Mesenchymal stem cell (in vitro differentiated cells and primary cell): ENCODE measurements around the gene ANXA4.
A peak's percentile ranks its signal among the peaks of the same experiment; 100 is the strongest.

Experiments used
- DNase-seq: peaks from one replicate; pipeline ENCODE4 v3.0.0-alpha.2; 2013
- H2AFZ ChIP-seq: one replicate; pipeline ENCODE4 v1.6.1; 2013; ENCODE audit warnings: low read depth, mild to moderate bottlenecking, control low read depth, inconsistent platforms, low read length, moderate library complexity
- H2AK5ac ChIP-seq: 2 replicates; pipeline ENCODE4 v1.6.1; 2013; ENCODE audit warnings: low read length, moderate library complexity, mild to moderate bottlenecking, inconsistent platforms; ENCODE audit not compliant: severe bottlenecking
- H2BK120ac ChIP-seq: one replicate; pipeline ENCODE4 v1.6.1; 2013; ENCODE audit warnings: low read depth, mild to moderate bottlenecking, inconsistent platforms, low read length, moderate library complexity
- H2BK12ac ChIP-seq, 2 experiments: one replicate each; pipeline ENCODE4 v1.6.1; 2013; ENCODE audit warnings: inconsistent platforms in 2 of 2, low read length in 2 of 2, mild to moderate bottlenecking in 2 of 2, moderate library complexity in 2 of 2, control low read depth in 1 of 2
- H2BK15ac ChIP-seq: one replicate; pipeline ENCODE4 v1.6.1; 2013; ENCODE audit warnings: mild to moderate bottlenecking, low read depth, inconsistent platforms; ENCODE audit not compliant: poor library complexity, severe bottlenecking
- H2BK5ac ChIP-seq: 2 replicates; pipeline ENCODE4 v1.6.1; 2013; ENCODE audit warnings: low read depth, mild to moderate bottlenecking, low read length, control low read depth, inconsistent platforms; ENCODE audit not compliant: poor library complexity, severe bottlenecking
- H3K14ac ChIP-seq, 2 experiments: one replicate each; pipeline ENCODE4 v1.6.1; 2013; ENCODE audit warnings: inconsistent platforms in 2 of 2, low read length in 2 of 2, control low read depth in 1 of 2, mild to moderate bottlenecking in 1 of 2, moderate library complexity in 1 of 2
- H3K18ac ChIP-seq, 2 experiments: one replicate each; pipeline ENCODE4 v1.6.1; 2013; ENCODE audit warnings: inconsistent platforms in 2 of 2, low read length in 2 of 2, control low read depth in 1 of 2, low read depth in 1 of 2, mild to moderate bottlenecking in 1 of 2
- H3K23ac ChIP-seq, 2 experiments: one replicate each; pipeline ENCODE4 v1.6.1; 2013; ENCODE audit warnings: inconsistent platforms in 2 of 2, low read length in 2 of 2, mild to moderate bottlenecking in 2 of 2, moderate library complexity in 2 of 2, control low read depth in 1 of 2
- H3K27ac ChIP-seq: 2 replicates; pipeline ENCODE4 v1.5.1; 2013; ENCODE audit warnings: mild to moderate bottlenecking, moderate library complexity, low read length, control low read depth, inconsistent platforms; ENCODE audit not compliant: poor library complexity, severe bottlenecking
- H3K27me3 ChIP-seq, 2 experiments: 2 replicates each; pipeline versions ENCODE4 v1.6.1 to v1.7.0; 2013; ENCODE audit warnings: low read length in 2 of 2, mild to moderate bottlenecking in 2 of 2, moderate library complexity in 2 of 2, control low read depth in 1 of 2, inconsistent platforms in 1 of 2; ENCODE audit not compliant: control insufficient read depth in 1 of 2, insufficient read depth in 1 of 2
- H3K36me3 ChIP-seq, 2 experiments: 2 replicates each; pipeline versions ENCODE4 v1.6.1 to v1.7.0; 2013; ENCODE audit warnings: low read length in 2 of 2, control low read depth in 1 of 2, inconsistent platforms in 1 of 2, low read depth in 1 of 2, mild to moderate bottlenecking in 1 of 2; ENCODE audit not compliant: insufficient read depth in 2 of 2, control insufficient read depth in 1 of 2
- H3K4ac ChIP-seq, 2 experiments: one replicate each; pipeline ENCODE4 v1.6.1; 2013; ENCODE audit warnings: inconsistent platforms in 2 of 2, low read length in 2 of 2, mild to moderate bottlenecking in 2 of 2, moderate library complexity in 2 of 2, control low read depth in 1 of 2, low read depth in 1 of 2
- H3K4me1 ChIP-seq: 2 replicates; pipeline ENCODE4 v1.6.1; 2013; ENCODE audit warnings: low read depth, low read length, control low read depth; ENCODE audit not compliant: control insufficient read depth, insufficient read depth
- H3K4me2 ChIP-seq: 2 replicates; pipeline ENCODE4 v1.6.1; 2013; ENCODE audit warnings: low read length, mild to moderate bottlenecking, inconsistent platforms; ENCODE audit not compliant: poor library complexity, severe bottlenecking
- H3K4me3 ChIP-seq, 2 experiments: 2 replicates each; pipeline versions ENCODE4 v1.5.1 to v1.7.0; 2013; ENCODE audit warnings: low read length in 2 of 2, mild to moderate bottlenecking in 2 of 2, control low read depth in 1 of 2, low read depth in 1 of 2; ENCODE audit not compliant: insufficient read depth in 1 of 2
- H3K79me1 ChIP-seq: replicated peaks from 2 replicates; pipeline ENCODE4 v1.6.1; 2013; ENCODE audit warnings: mild to moderate bottlenecking, control low read depth, low read length, inconsistent platforms; ENCODE audit not compliant: poor library complexity, severe bottlenecking
- H3K9ac ChIP-seq: 2 replicates; pipeline ENCODE4 v1.7.0; 2013; ENCODE audit warnings: mild to moderate bottlenecking, low read length, moderate library complexity
- H3K9me3 ChIP-seq: 2 replicates; pipeline ENCODE4 v1.7.0; 2013; ENCODE audit warnings: mild to moderate bottlenecking, low read length; ENCODE audit not compliant: control insufficient read depth
- H4K8ac ChIP-seq: one replicate; pipeline ENCODE4 v1.6.1; 2013; ENCODE audit warnings: inconsistent platforms, mild to moderate bottlenecking, low read length, moderate library complexity
- H4K91ac ChIP-seq: one replicate; pipeline ENCODE4 v1.6.1; 2013; ENCODE audit warnings: mild to moderate bottlenecking, low read length, inconsistent platforms
- WGBS: methylation state at CpG from one replicate; pipeline ENCODE4 v1.1.7; 2013; ENCODE audit warnings: mixed read lengths; 5-methylcytosine and 5-hydroxymethylcytosine counted together

Gene ANXA4

GRCh38 chr2:69784228-69784627 lies 42.3 kb downstream of the ANXA4 start:
- Histone ChIP-seq H2BK15ac (no peak overlapping the region), H3K18ac (no peak overlapping the region), H2BK12ac (no peak overlapping the region), H3K27me3 (no peaks in the 10 kb centered on the region), H3K14ac (no peak overlapping the region), H4K91ac (no peak overlapping the region), H2BK5ac (no peak overlapping the region), H3K4me3 (no peak overlapping the region), H3K79me1 (peaks cover 26% of the 10 kb centered on the region), H3K4me1 (peaks cover 8% of the 10 kb centered on the region), H3K23ac (no peak overlapping the region), H3K9me3 (no peaks in the 10 kb centered on the region), H3K36me3 (peaks cover 22 to 66% of the 10 kb centered on the region in 2 experiments), H3K4ac (no peak overlapping the region), H2AK5ac (no peak overlapping the region), H4K8ac (no peak overlapping the region), H2BK120ac (no peak overlapping the region), H3K27ac (no peak overlapping the region), H3K4me2 (no peak overlapping the region), H3K9ac (no peak overlapping the region), H2AFZ (no peak overlapping the region)
- no peak for DNase-seq
- WGBS = 97% methylated on average over 5 of the region's 5 CpGs

GRCh38 chr2:69785358-69785757 lies 43.4 kb downstream of the ANXA4 start:
- WGBS = 99% methylated on average over 2 of the region's 2 CpGs
- H3K27me3 ChIP-seq = no peaks in the 10 kb centered on the region

GRCh38 chr2:69786052-69786560 lies 44.2 kb downstream of the ANXA4 start:
- Histone ChIP-seq H2BK5ac (no peak overlapping the region), H3K9me3 (no peaks in the 10 kb centered on the region), H3K79me1 (peaks cover 17% of the 10 kb centered on the region), H3K4me3 (no peak overlapping the region), H4K8ac (no peak overlapping the region), H3K14ac (no peak overlapping the region), H2BK120ac (no peak overlapping the region), H3K4ac (no peak overlapping the region), H3K27ac (no peak overlapping the region), H2BK15ac (no peak overlapping the region), H2BK12ac (no peak overlapping the region), H3K23ac (no peak overlapping the region), H4K91ac (no peak overlapping the region), H3K4me1 (peaks cover 6% of the 10 kb centered on the region), H3K36me3 (peaks cover 22 to 67% of the 10 kb centered on the region in 2 experiments), H3K9ac (no peak overlapping the region), H2AK5ac (peak overlapping the region; percentile 57), H3K27me3 (no peaks in the 10 kb centered on the region), H2AFZ (no peak overlapping the region), H3K4me2 (no peak overlapping the region), H3K18ac (no peak overlapping the region)
- no peak for DNase-seq
- WGBS = 92% methylated on average over 4 of the region's 4 CpGs

More at GRCh38 chr2:69785358-69785757, 43.4 kb downstream of the ANXA4 start:
- Histone ChIP-seq H3K9ac (no peak overlapping the region), H2AK5ac (no peak overlapping the region), H3K36me3 (peaks cover 22 to 69% of the 10 kb centered on the region in 2 experiments), H3K4ac (no peak overlapping the region), H3K18ac (no peak overlapping the region), H3K27ac (no peak overlapping the region), H2BK120ac (no peak overlapping the region), H4K8ac (no peak overlapping the region), H3K4me3 (no peak overlapping the region), H3K14ac (no peak overlapping the region), H3K4me1 (peaks cover 9% of the 10 kb centered on the region), H2BK12ac (no peak overlapping the region), H2AFZ (no peak overlapping the region), H2BK15ac (no peak overlapping the region), H3K23ac (no peak overlapping the region), H3K4me2 (no peak overlapping the region), H3K79me1 (peaks cover 18% of the 10 kb centered on the region), H2BK5ac (no peak overlapping the region), H4K91ac (no peak overlapping the region), H3K9me3 (no peaks in the 10 kb centered on the region)
- no peak for DNase-seq

- Histone ChIP-seq H3K9ac (peak overlapping the region; percentile 77), H3K79me1 (peaks cover 15% of the 10 kb centered on the region), H3K36me3 (peaks cover 29 to 66% of the 10 kb centered on the region in 2 experiments), H4K91ac (no peak overlapping the region), H3K4me2 (no peak overlapping the region), H3K27ac (peak overlapping the region; percentile 89), H2BK5ac (peak overlapping the region; percentile 89), H2AK5ac (peak overlapping the region; percentile 94), H3K23ac (no peak overlapping the region), H4K8ac (no peak overlapping the region), H3K18ac (peak overlapping the region in 1 of 2 experiments; percentile 37), H3K27me3 (no peaks in the 10 kb centered on the region), H3K9me3 (no peaks in the 10 kb centered on the region), H3K4me3 (no peak overlapping the region), H2BK15ac (no peak overlapping the region), H3K14ac (peak overlapping the region in 1 of 2 experiments; percentile 7), H2BK120ac (no peak overlapping the region), H2AFZ (no peak overlapping the region), H3K4ac (no peak overlapping the region), H3K4me1 (peaks cover 6% of the 10 kb centered on the region), H2BK12ac (no peak overlapping the region)
- peak; percentile 93 for DNase-seq
- WGBS = 33% methylated on average over 7 of the region's 7 CpGs
Measured at GRCh38 chr2:69789175-69789721, 47.3 kb downstream of the ANXA4 start.
